ELF-1 (cell line): ENCODE results near the gene TAT.

Experiments
- DNase-seq: peaks from one replicate; pipeline ENCODE4 v3.0.0-alpha.2; 2016; ENCODE audit warnings: low read depth, low spot score

TAT gene

DNA sequence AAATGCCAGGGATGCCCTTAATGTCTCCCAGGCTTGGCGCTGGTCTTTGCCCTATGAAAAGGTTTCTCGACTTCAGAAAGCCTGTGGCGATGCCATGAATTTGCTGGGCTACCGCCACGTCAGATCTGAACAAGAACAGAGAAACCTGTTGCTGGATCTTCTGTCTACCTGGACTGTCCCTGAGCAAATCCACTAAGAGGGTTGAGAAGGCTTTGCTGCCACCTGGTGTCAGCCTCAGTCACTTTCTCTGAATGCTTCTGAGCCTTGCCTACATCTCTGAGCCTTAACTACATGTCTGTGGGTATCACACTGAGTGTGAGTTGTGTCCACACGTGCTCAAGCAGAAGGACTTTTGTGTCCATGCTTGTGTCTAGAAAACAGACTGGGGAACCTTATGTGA, 39.2 kb downstream of the TAT start:
- DNase-seq: peak; percentile 77

DNA sequence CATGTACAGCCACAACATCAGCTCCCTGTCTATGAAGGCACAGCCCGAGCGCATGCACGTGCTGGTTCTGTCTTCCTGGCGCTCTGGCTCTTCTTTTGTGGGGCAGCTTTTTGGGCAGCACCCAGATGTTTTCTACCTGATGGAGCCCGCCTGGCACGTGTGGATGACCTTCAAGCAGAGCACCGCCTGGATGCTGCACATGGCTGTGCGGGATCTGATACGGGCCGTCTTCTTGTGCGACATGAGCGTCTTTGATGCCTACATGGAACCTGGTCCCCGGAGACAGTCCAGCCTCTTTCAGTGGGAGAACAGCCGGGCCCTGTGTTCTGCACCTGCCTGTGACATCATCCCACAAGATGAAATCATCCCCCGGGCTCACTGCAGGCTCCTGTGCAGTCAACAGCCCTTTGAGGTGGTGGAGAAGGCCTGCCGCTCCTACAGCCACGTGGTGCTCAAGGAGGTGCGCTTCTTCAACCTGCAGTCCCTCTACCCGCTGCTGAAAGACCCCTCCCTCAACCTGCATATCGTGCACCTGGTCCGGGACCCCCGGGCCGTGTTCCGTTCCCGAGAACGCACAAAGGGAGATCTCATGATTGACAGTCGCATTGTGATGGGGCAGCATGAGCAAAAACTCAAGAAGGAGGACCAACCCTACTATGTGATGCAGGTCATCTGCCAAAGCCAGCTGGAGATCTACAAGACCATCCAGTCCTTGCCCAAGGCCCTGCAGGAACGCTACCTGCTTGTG, 40.0 kb downstream of the TAT start:
- no peak for DNase-seq

- DNase-seq: no peak
Observed at GRCh38 chr16:71532366-71532765, 44.5 kb downstream of the TAT start.

GRCh38 chr16:71528863-71529262, 48.0 kb downstream of the TAT start:
- no peak for DNase-seq

GRCh38 chr16:71528257-71528656, 48.6 kb downstream of the TAT start:
- DNase-seq: no peak

- peak; percentile 94 for DNase-seq
Observed at GRCh38 chr16:71526111-71526631, 50.7 kb downstream of the TAT start, which contains the start of gene CHST4. TSS of gene CHST4 (plus strand) at chr16:71526426. CDS start at chr16:71536678, 10,252 bp downstream.

DNA sequence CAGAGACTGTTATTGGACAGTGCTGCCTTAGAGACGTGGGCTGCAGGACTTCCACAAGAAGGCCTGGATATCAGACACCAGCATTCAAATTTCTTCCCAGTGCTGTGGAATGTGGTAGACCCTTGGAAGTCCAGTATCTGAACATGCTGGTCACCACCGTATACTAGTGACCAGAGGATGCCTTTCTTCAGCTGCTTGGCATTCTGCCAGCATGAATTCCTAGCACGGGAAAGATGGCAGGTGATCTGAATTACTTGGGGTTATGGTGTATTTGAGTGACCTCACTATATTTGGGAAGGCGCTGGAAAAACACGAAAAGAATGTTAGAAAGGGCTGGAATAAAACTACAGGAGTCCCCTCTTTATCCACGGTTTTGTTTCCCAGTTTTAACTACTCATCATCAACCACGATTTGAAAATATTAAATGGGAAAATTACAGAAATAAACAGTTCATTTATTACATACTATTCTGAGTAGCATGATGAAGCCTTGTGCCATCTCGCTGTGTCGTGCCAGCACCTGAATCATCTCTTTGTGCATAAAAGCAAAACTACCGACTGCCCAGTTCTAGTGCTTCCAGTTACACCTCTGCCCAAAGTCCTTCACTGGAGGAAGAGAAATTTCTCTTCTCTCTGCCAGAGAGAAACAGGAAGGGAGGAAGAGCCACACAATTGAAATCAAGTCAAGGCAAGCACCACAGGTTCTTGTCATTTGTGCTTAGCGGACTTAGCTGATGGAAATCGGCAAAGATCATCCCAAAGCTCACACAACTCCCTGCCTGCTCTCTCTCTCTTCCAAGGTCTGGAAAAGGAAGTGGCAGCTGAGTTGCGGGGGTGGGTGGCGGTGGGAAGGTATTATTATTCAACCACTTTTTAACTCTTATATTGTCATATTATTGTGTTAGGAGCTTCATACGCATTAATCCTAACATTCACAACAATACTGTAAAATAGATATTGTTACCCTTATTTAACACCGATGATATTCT, 52.0 kb downstream of the TAT start:
- no peak for DNase-seq

DNA sequence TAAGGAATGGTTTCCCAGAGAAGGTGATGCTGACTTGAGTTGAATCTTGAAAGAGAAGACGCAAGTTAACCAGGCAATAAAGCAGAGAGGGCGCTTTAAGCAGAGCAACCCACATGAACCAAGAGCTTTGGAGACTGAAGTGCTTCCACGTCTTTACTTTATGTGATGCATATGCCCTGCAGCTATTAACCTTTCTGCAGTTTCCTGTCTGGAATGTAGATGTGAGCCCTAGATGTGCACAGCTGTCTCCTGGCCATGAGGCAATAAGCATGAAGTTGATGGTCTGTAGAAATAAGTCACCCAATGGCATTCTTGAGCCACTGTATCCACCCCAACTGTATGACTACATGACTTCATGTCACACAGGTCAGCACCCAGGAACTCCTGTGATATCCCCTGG, 56.3 kb downstream of the TAT start:
- no peak for DNase-seq
